HepG2 (cell line): Measurements from ENCODE around the gene FOXD2. TPM values are rescaled to one million over a fixed set of nuclear protein-coding genes. Genes with fewer than 3 reads are reported as not detected.

Source experiments
- NONO ChIP-seq, 2 experiments: fragments of 450-650 bp in 1 of 2; sonication (generic) in 1 of 2; formaldehyde crosslinking in 1 of 2; IDR thresholded peaks in 1 of 2; conservative IDR thresholded peaks in 1 of 2; 2 replicates each; pipeline versions ENCODE4 v1.6.1 to v1.8.0; 2017 to 2022; ENCODE audit warnings: mild to moderate bottlenecking in 1 of 2, missing genetic modification reagents in 1 of 2, moderate library complexity in 1 of 2
- PHB2 ChIP-seq: fragments of 450-650 bp; IDR thresholded peaks from 2 replicates; pipeline ENCODE4 v1.6.1; 2018; ENCODE audit not compliant: partially characterized antibody
- REXO4 ChIP-seq: sonication (generic); formaldehyde crosslinking; IDR thresholded peaks from 2 replicates; pipeline ENCODE4 v1.8.0; 2022; ENCODE audit warnings: missing genetic modification reagents, mild to moderate bottlenecking, borderline replicate concordance
- TSC22D2 ChIP-seq: sonication (generic); formaldehyde crosslinking; IDR thresholded peaks from 2 replicates; pipeline ENCODE4 v1.5.1; 2020; ENCODE audit warnings: missing genetic modification reagents, mild to moderate bottlenecking, borderline replicate concordance
- ZC3H13 ChIP-seq: sonication (generic); formaldehyde crosslinking; IDR thresholded peaks from 2 replicates; pipeline ENCODE4 v1.8.1; 2023; ENCODE audit warnings: mild to moderate bottlenecking, missing genetic modification reagents, moderate library complexity
- ZNF274 ChIP-seq: sonication (generic); formaldehyde crosslinking; IDR thresholded peaks from 2 replicates; pipeline ENCODE4 v1.5.1; 2020; ENCODE audit warnings: mild to moderate bottlenecking, missing genetic modification reagents
- ZNF350 ChIP-seq: sonication (generic); formaldehyde crosslinking; IDR thresholded peaks from 2 replicates; pipeline ENCODE4 v1.4.0; 2020; ENCODE audit warnings: mild to moderate bottlenecking, low read depth, missing genetic modification reagents, borderline replicate concordance
- ZNF737 ChIP-seq: sonication (generic); formaldehyde crosslinking; IDR thresholded peaks from 2 replicates; pipeline ENCODE4 v1.5.0; 2020; ENCODE audit warnings: missing genetic modification reagents, mild to moderate bottlenecking, borderline replicate concordance
- polyA plus RNA-seq, 8 experiments: library from polyadenylated mRNA; depleted of rRNA in 3 of 8; stranded (reverse) in 7 of 8; unstranded in 1 of 8; fragments of >200 nt; fragmentation: Illumina TruSeq in 4 of 8; extraction: Trizol in 4 of 8; gene quantifications; 2 replicates each; pipeline versions ENCODE4 v1.2.1 to v1.2.3, GENCODE V29; 2011 to 2016; ENCODE audit warnings: low read depth in 4 of 8, missing spikeins in 1 of 8, mixed read lengths in 1 of 8; ENCODE audit not compliant: insufficient read depth in 1 of 8
- total RNA-seq, 5 experiments: library from RNA; depleted of rRNA; stranded (reverse); fragments of >200 nt; fragmentation: Illumina TruSeq; extraction: Trizol; gene quantifications; 2 replicates each; pipeline ENCODE4 v1.2.3, GENCODE V29; 2016; ENCODE audit warnings: low read depth in 1 of 5
- TF ChIP-seq, protein P1 (sequence below), 2 experiments: sonication (generic) in 1 of 2; formaldehyde crosslinking in 1 of 2; IDR thresholded peaks; 2 replicates each; pipeline versions ENCODE4 v1.4.0 to v1.6.1; 2018 to 2020; ENCODE audit warnings: missing genetic modification reagents in 2 of 2, borderline replicate concordance in 1 of 2, low read depth in 1 of 2, mild to moderate bottlenecking in 1 of 2, missing biosample characterization in 1 of 2
- TF ChIP-seq, protein P2 (sequence below): sonication (generic); formaldehyde crosslinking; IDR thresholded peaks from 2 replicates; pipeline ENCODE4 v1.4.0; 2020; ENCODE audit warnings: missing genetic modification reagents, borderline replicate concordance
- TF ChIP-seq, protein P3 (sequence below): sonication (generic); formaldehyde crosslinking; IDR thresholded peaks from 2 replicates; pipeline ENCODE4 v1.9.0; 2021; ENCODE audit warnings: missing genetic modification reagents, borderline replicate concordance

Gene FOXD2
- total and polyA plus RNA-seq, 2 of the 13 experiments (the other 11 are each of a cell fraction or from before 2014, with no cell fraction given): 0.01 to 0.09 TPM

DNA sequence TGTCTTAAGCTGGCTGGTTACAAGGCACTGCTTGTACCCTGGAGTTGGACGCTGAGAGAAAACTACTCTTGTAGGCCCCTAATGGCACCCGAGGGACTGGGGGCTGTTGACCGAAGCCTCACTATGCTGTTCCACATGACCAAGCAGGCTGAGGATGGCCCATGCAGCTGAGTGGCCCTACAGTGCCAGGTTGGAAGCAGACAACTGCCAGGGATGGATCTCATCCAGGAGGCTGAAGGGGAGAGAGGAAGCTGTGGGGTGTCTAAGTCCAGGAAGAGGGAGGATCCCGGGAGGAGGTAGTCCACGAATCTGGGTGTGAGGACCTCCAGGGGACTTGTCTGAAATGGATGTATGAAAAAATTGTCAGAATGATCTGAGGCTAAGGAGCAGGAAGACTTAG, 45.8 kb downstream of the FOXD2 start (continued):
- TF ChIP-seq ZNF737 (CRISPR knock-in tag): no peak
- TF ChIP-seq ZNF350 (CRISPR knock-in tag): no peak
- no peak for TF ChIP-seq ZC3H13 (CRISPR knock-in tag)
- no peak for TF ChIP-seq TSC22D2 (CRISPR knock-in tag)
- TF ChIP-seq REXO4 (CRISPR knock-in tag): no peak
- no peak for TF ChIP-seq ZNF274
- no peak for TF ChIP-seq PHB2
- TF ChIP-seq NONO (IDR thresholded peaks at IDR 0.05): no peak
- no peak for TF ChIP-seq NONO (CRISPR knock-in tag; conservative IDR thresholded peaks at IDR 0.05)
- TF ChIP-seq, protein P1, sequence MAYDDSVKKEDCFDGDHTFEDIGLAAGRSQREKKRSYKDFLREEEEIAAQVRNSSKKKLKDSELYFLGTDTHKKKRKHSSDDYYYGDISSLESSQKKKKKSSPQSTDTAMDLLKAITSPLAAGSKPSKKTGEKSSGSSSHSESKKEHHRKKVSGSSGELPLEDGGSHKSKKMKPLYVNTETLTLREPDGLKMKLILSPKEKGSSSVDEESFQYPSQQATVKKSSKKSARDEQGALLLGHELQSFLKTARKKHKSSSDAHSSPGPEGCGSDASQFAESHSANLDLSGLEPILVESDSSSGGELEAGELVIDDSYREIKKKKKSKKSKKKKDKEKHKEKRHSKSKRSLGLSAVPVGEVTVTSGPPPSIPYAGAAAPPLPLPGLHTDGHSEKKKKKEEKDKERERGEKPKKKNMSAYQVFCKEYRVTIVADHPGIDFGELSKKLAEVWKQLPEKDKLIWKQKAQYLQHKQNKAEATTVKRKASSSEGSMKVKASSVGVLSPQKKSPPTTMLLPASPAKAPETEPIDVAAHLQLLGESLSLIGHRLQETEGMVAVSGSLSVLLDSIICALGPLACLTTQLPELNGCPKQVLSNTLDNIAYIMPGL (CRISPR knock-in tag; IDR thresholded peaks at IDR 0.05; ENCODE audit: borderline replicate concordance in 1 of 2, low read depth in 1 of 2): no peak
- TF ChIP-seq, protein P2, sequence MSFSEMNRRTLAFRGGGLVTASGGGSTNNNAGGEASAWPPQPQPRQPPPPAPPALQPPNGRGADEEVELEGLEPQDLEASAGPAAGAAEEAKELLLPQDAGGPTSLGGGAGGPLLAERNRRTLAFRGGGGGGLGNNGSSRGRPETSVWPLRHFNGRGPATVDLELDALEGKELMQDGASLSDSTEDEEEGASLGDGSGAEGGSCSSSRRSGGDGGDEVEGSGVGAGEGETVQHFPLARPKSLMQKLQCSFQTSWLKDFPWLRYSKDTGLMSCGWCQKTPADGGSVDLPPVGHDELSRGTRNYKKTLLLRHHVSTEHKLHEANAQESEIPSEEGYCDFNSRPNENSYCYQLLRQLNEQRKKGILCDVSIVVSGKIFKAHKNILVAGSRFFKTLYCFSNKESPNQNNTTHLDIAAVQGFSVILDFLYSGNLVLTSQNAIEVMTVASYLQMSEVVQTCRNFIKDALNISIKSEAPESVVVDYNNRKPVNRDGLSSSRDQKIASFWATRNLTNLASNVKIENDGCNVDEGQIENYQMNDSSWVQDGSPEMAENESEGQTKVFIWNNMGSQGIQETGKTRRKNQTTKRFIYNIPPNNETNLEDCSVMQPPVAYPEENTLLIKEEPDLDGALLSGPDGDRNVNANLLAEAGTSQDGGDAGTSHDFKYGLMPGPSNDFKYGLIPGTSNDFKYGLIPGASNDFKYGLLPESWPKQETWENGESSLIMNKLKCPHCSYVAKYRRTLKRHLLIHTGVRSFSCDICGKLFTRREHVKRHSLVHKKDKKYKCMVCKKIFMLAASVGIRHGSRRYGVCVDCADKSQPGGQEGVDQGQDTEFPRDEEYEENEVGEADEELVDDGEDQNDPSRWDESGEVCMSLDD (CRISPR knock-in tag): no peak
- TF ChIP-seq, protein P3, sequence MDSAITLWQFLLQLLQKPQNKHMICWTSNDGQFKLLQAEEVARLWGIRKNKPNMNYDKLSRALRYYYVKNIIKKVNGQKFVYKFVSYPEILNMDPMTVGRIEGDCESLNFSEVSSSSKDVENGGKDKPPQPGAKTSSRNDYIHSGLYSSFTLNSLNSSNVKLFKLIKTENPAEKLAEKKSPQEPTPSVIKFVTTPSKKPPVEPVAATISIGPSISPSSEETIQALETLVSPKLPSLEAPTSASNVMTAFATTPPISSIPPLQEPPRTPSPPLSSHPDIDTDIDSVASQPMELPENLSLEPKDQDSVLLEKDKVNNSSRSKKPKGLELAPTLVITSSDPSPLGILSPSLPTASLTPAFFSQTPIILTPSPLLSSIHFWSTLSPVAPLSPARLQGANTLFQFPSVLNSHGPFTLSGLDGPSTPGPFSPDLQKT: no peak
- TF ChIP-seq, all 625 proteins: peak for 0
